ENCODE measurements around the gene TGFBRAP1. TPM values are rescaled to one million over a fixed set of nuclear protein-coding genes. Genes with fewer than 3 reads are reported as not detected.

Gene TGFBRAP1
- total and polyA plus RNA-seq, 9 of the 15 experiments (the other 6 are each of a cell fraction or from before 2014, with no cell fraction given): 3.7 to 18.0 (median 11.0) TPM

GRCh38 chr2:105328281-105329196, 996 bp downstream of the TGFBRAP1 start (continued):
- TF ChIP-seq, protein P1, sequence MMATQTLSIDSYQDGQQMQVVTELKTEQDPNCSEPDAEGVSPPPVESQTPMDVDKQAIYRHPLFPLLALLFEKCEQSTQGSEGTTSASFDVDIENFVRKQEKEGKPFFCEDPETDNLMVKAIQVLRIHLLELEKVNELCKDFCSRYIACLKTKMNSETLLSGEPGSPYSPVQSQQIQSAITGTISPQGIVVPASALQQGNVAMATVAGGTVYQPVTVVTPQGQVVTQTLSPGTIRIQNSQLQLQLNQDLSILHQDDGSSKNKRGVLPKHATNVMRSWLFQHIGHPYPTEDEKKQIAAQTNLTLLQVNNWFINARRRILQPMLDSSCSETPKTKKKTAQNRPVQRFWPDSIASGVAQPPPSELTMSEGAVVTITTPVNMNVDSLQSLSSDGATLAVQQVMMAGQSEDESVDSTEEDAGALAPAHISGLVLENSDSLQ (IDR thresholded peaks at IDR 0.05): peak; percentile 11; the same call in 1 of the 2 replicates
- TF ChIP-seq PTRF (tag; IDR thresholded peaks at IDR 0.05) (no peak), ZNF347 (CRISPR knock-in tag; IDR thresholded peaks at IDR 0.05; ENCODE audit: low read depth) (no peak), FOXP4 (CRISPR knock-in tag; IDR thresholded peaks at IDR 0.05; ENCODE audit: borderline replicate concordance) (0 out of 2 replicates have a peak, but pooled peaks have one; percentile 47), ZNF316 (IDR thresholded peaks at IDR 0.05) (peak; percentile 3; the same call in 1 of the 2 replicates), NCOA6 (IDR thresholded peaks at IDR 0.05) (no peak), ZC3H4 (CRISPR knock-in tag; IDR thresholded peaks at IDR 0.05; ENCODE audit: borderline replicate concordance) (no peak), SRSF9 (IDR thresholded peaks at IDR 0.05; ENCODE audit: borderline replicate concordance, low read depth, low read length) (no peak), JUND (IDR thresholded peaks at IDR 0.05; ENCODE audit: borderline replicate concordance, low read depth, low read length) (no peak), JUND (tag; IDR thresholded peaks at IDR 0.05; ENCODE audit: borderline replicate concordance, low read depth, low read length) (0 out of 3 replicates have a peak, but pooled peaks have one; percentile 18), PREB (CRISPR knock-in tag; IDR thresholded peaks at IDR 0.05) (no peak), XRCC4 (IDR thresholded peaks at IDR 0.05; ENCODE audit: extremely low read depth, insufficient read depth, insufficient read length) (no peak), ZNF143 (CRISPR knock-in tag; IDR thresholded peaks at IDR 0.05) (peak; percentile 35; the same call in 1 of the 2 replicates), MAX (CRISPR knock-in tag; IDR thresholded peaks at IDR 0.05) (peak; percentile 81), RBM25 (IDR thresholded peaks at IDR 0.05; ENCODE audit: low read depth, low read length, severe bottlenecking) (peak; percentile 86), ADNP (tag; IDR thresholded peaks at IDR 0.05) (no peak), MCM7 (IDR thresholded peaks at IDR 0.05) (no peak), PYGO2 (tag; IDR thresholded peaks at IDR 0.05) (no peak)
- TF ChIP-seq, protein P2, sequence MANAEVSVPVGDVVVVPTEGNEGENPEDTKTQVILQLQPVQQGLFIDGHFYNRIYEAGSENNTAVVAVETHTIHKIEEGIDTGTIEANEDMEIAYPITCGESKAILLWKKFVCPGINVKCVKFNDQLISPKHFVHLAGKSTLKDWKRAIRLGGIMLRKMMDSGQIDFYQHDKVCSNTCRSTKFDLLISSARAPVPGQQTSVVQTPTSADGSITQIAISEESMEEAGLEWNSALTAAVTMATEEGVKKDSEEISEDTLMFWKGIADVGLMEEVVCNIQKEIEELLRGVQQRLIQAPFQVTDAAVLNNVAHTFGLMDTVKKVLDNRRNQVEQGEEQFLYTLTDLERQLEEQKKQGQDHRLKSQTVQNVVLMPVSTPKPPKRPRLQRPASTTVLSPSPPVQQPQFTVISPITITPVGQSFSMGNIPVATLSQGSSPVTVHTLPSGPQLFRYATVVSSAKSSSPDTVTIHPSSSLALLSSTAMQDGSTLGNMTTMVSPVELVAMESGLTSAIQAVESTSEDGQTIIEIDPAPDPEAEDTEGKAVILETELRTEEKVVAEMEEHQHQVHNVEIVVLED (CRISPR knock-in tag; IDR thresholded peaks at IDR 0.05): no peak
- TF ChIP-seq, protein P3, sequence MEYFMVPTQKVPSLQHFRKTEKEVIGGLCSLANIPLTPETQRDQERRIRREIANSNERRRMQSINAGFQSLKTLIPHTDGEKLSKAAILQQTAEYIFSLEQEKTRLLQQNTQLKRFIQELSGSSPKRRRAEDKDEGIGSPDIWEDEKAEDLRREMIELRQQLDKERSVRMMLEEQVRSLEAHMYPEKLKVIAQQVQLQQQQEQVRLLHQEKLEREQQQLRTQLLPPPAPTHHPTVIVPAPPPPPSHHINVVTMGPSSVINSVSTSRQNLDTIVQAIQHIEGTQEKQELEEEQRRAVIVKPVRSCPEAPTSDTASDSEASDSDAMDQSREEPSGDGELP (CRISPR knock-in tag; IDR thresholded peaks at IDR 0.05; ENCODE audit: borderline replicate concordance): peak; percentile 41; the same call in 1 of the 2 replicates
